ENCODE data around the gene TCF12. TPM values are rescaled to one million over a fixed set of nuclear protein-coding genes. Genes with fewer than 3 reads are reported as not detected.

Gene TCF12
- total RNA-seq, 4 donors from 2014 or later: 108 to 177 (median 148) TPM

- H3K27ac ChIP-seq (replicated peaks in 1 of 4): no peak overlapping the region
- no peaks in the 10 kb centered on the region for H3K4me1 ChIP-seq
- 73% methylated on average over 3 of the region's 3 CpGs for WGBS
- peaks cover 12 to 93% (median 58%) of the 10 kb centered on the region in 4 donors for H3K36me3 ChIP-seq
- DNase-seq (ENCODE audit: extremely low spot score): no peak
- intact Hi-C loops (cut with DNase I): no loop called here
- H3K9me3 ChIP-seq: no peaks in the 10 kb centered on the region
- H3K4me3 ChIP-seq: no peak overlapping the region
- TF ChIP-seq EP300 (IDR thresholded peaks at IDR 0.05) (no peak), CTCF (IDR thresholded peaks at IDR 0.05) (no peak), POLR2A (IDR thresholded peaks at IDR 0.05; ENCODE audit: low read depth) (no peak), POLR2AphosphoS5 (IDR thresholded peaks at IDR 0.05) (no peak)
- H3K27me3 ChIP-seq: no peaks in the 10 kb centered on the region
Observed at GRCh38 chr15:57284535-57284934, 366.1 kb downstream of the TCF12 start.

- Histone ChIP-seq H3K4me3 (no peak overlapping the region), H3K27me3 (no peaks in the 10 kb centered on the region), H3K27ac (replicated peaks in 1 of 4) (no peak overlapping the region), H3K9me3 (no peaks in the 10 kb centered on the region), H3K4me1 (no peaks in the 10 kb centered on the region), H3K36me3 (peaks cover 12 to 90% (median 59%) of the 10 kb centered on the region in 4 donors)
- no peak for TF ChIP-seq POLR2A (IDR thresholded peaks at IDR 0.05; ENCODE audit: low read depth)
- TF ChIP-seq EP300 (IDR thresholded peaks at IDR 0.05): no peak
- TF ChIP-seq POLR2AphosphoS5 (IDR thresholded peaks at IDR 0.05): no peak
- TF ChIP-seq CTCF (IDR thresholded peaks at IDR 0.05): no peak
- intact Hi-C loops (cut with DNase I): no loop called here
- DNase-seq (ENCODE audit: extremely low spot score): no peak
- WGBS: 97% methylated on average over 3 of the region's 3 CpGs
Observed at GRCh38 chr15:57285386-57285785, 366.9 kb downstream of the TCF12 start.

- Histone ChIP-seq H3K27me3 (no peaks in the 10 kb centered on the region), H3K27ac (replicated peaks in 1 of 4) (no peak overlapping the region), H3K4me3 (no peak overlapping the region), H3K9me3 (no peaks in the 10 kb centered on the region), H3K36me3 (peaks cover 12 to 89% (median 57%) of the 10 kb centered on the region in 4 donors), H3K4me1 (no peaks in the 10 kb centered on the region)
- TF ChIP-seq EP300 (IDR thresholded peaks at IDR 0.05): no peak
- TF ChIP-seq CTCF (IDR thresholded peaks at IDR 0.05): no peak
- 93% methylated on average over 7 of the region's 7 CpGs for WGBS
- DNase-seq (ENCODE audit: extremely low spot score): no peak
- intact Hi-C loops (cut with DNase I): no loop called here
Observed at GRCh38 chr15:57286446-57287122, 368.1 kb downstream of the TCF12 start.

GRCh38 chr15:57287123-57287521 is 368.7 kb downstream of the TCF12 start:
- Histone ChIP-seq H3K36me3 (peaks cover 12 to 85% (median 53%) of the 10 kb centered on the region in 4 donors), H3K27ac (replicated peaks in 1 of 4) (no peak overlapping the region), H3K27me3 (no peaks in the 10 kb centered on the region), H3K4me1 (no peaks in the 10 kb centered on the region), H3K4me3 (no peak overlapping the region), H3K9me3 (no peaks in the 10 kb centered on the region)
- TF ChIP-seq POLR2A (IDR thresholded peaks at IDR 0.05; ENCODE audit: low read depth) (no peak), CTCF (IDR thresholded peaks at IDR 0.05) (no peak), EP300 (IDR thresholded peaks at IDR 0.05) (no peak), POLR2AphosphoS5 (IDR thresholded peaks at IDR 0.05) (no peak)
- intact Hi-C loops (cut with DNase I): no loop called here
- no peak for DNase-seq (ENCODE audit: extremely low spot score)
- WGBS: 75% methylated on average over 2 of the region's 2 CpGs

Data from esophagus muscularis mucosa (tissue), 4 donors.